T-helper 2 cell treated with Interferon-gamma antibody and Interleukin-4, amounts not matched to agents 5 μg/mL and 100 μg/mL, for 36 hours (primary cell): ENCODE results near the gene BAK1.

Experiments used
- DNase-seq: peaks from one replicate; pipeline ENCODE4 v3.0.0; 2021; ENCODE audit warnings: low spot score
- H3K27ac Mint-ChIP-seq: one replicate; pipeline ENCODE4 v1.8.0; 2021; ENCODE audit warnings: mild to moderate bottlenecking, mixed read lengths
- H3K27me3 Mint-ChIP-seq: one replicate; pipeline ENCODE4 v1.8.0; 2021; ENCODE audit warnings: low read depth, mixed read lengths
- H3K36me3 Mint-ChIP-seq: one replicate; pipeline ENCODE4 v1.8.0; 2021; ENCODE audit warnings: low read depth, mixed read lengths
- H3K4me1 Mint-ChIP-seq: one replicate; pipeline ENCODE4 v1.8.0; 2021; ENCODE audit warnings: low read depth, mixed read lengths
- H3K4me3 Mint-ChIP-seq: one replicate; pipeline ENCODE4 v1.8.0; 2022; ENCODE audit warnings: mild to moderate bottlenecking, moderate library complexity, mixed read lengths
- H3K9me3 Mint-ChIP-seq: one replicate; pipeline ENCODE4 v1.8.0; 2021; ENCODE audit warnings: mixed read lengths

Gene BAK1

DNA sequence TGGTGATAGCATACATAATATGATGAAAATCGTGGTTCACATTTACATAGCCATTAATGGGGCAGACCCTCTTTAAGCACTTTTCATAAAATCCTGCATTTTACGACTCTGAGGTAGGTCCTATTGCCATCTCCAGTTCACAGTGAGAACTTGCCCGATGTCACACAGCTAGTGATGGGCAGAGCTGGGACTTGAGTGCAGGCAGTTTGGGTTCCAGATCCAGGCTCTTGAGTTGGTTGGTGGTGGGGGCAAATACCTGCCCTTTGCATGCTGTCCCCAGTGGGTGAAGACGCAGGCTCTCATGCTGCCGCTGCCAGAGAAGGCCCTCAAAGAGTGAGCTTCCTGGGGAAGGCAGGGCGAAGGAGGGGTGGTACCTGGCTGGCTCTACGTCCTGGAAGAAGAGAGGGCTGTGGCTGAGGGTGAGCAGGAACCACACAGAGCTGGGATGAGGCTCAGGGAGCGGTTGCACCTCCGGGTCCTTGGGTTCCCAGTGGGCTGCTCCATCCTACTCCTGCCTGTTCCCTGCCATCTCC is 6.1 kb upstream of the BAK1 start:
- peak overlapping the region; percentile 7 for H3K27ac Mint-ChIP-seq

GRCh38 chr6:33585403-33586107 is 5.5 kb upstream of the BAK1 start:
- Mint-ChIP-seq H3K4me1 (peaks cover 9% of the 10 kb centered on the region), H3K36me3 (no peaks in the 10 kb centered on the region), H3K27ac (peak overlapping the region; percentile 92), H3K27me3 (no peaks in the 10 kb centered on the region), H3K9me3 (no peaks in the 10 kb centered on the region), H3K4me3 (peak overlapping the region; percentile 80)
- DNase-seq, result peak; percentile 85

More for the DNA sequence above, 6.1 kb upstream of the BAK1 start:
- DNase-seq, result no peak
- H3K36me3 Mint-ChIP-seq, result no peaks in the 10 kb centered on the region
- H3K9me3 Mint-ChIP-seq, result no peaks in the 10 kb centered on the region
- peak overlapping the region; percentile 80 for H3K4me3 Mint-ChIP-seq
- peaks cover 9% of the 10 kb centered on the region for H3K4me1 Mint-ChIP-seq
- H3K27me3 Mint-ChIP-seq, result no peaks in the 10 kb centered on the region

- Mint-ChIP-seq H3K4me3 (peak overlapping the region; percentile 80), H3K4me1 (peaks cover 14% of the 10 kb centered on the region), H3K36me3 (no peaks in the 10 kb centered on the region), H3K9me3 (no peaks in the 10 kb centered on the region), H3K27me3 (no peaks in the 10 kb centered on the region), H3K27ac (peak overlapping the region; percentile 92)
- no peak for DNase-seq
These were observed 4.8 kb upstream of the BAK1 start for GRCh38 chr6:33584700-33585402.

- Mint-ChIP-seq H3K27me3 (no peaks in the 10 kb centered on the region), H3K4me3 (no peak overlapping the region), H3K4me1 (peaks cover 14% of the 10 kb centered on the region), H3K27ac (peak overlapping the region; percentile 16), H3K9me3 (no peaks in the 10 kb centered on the region), H3K36me3 (peaks cover 6% of the 10 kb centered on the region)
- no peak for DNase-seq
These were observed 3.6 kb upstream of the BAK1 start for GRCh38 chr6:33583591-33584155.

DNA sequence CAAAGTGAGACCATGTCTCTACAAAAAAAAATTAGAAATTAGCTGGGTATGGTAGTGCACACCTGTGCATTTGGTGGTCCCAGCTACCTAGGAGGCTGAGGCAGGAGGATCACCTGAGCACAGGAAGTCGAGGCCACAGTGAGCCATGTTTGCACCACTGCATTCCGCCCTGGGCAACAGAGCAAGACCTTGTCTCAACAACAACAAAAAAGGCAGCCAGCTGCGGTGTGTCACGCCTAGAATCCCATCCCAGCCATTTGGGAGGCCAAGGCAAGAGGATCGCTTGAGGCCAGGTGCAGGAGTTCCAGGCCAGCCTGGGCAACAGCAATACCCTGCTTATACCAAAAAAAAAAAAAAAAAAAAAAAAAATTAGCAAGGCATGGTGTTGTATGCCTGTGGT is 1.1 kb upstream of the BAK1 start:
- H3K36me3 Mint-ChIP-seq, result peaks cover 27% of the 10 kb centered on the region
- H3K27ac Mint-ChIP-seq, result no peak overlapping the region
- peaks cover 27% of the 10 kb centered on the region for H3K4me1 Mint-ChIP-seq
- DNase-seq, result no peak
- H3K27me3 Mint-ChIP-seq, result no peaks in the 10 kb centered on the region
- H3K9me3 Mint-ChIP-seq, result no peaks in the 10 kb centered on the region
- H3K4me3 Mint-ChIP-seq, result no peak overlapping the region

- Mint-ChIP-seq H3K9me3 (no peaks in the 10 kb centered on the region), H3K36me3 (peaks cover 49% of the 10 kb centered on the region), H3K27ac (peak overlapping the region; percentile 95), H3K27me3 (no peaks in the 10 kb centered on the region), H3K4me1 (peaks cover 22% of the 10 kb centered on the region), H3K4me3 (peak overlapping the region; percentile 97)
- no peak for DNase-seq
These were observed 1.5 kb downstream of the BAK1 start for GRCh38 chr6:33578588-33579011.

- Mint-ChIP-seq H3K9me3 (no peaks in the 10 kb centered on the region), H3K4me1 (peaks cover 23% of the 10 kb centered on the region), H3K36me3 (peaks cover 51% of the 10 kb centered on the region), H3K4me3 (peak overlapping the region; percentile 97), H3K27ac (peak overlapping the region; percentile 95), H3K27me3 (no peaks in the 10 kb centered on the region)
- DNase-seq, result no peak
These were observed 1.9 kb downstream of the BAK1 start for GRCh38 chr6:33578164-33578563.

- Mint-ChIP-seq H3K36me3 (peaks cover 51% of the 10 kb centered on the region), H3K4me1 (peaks cover 23% of the 10 kb centered on the region), H3K4me3 (peak overlapping the region; percentile 97), H3K27me3 (no peaks in the 10 kb centered on the region), H3K9me3 (no peaks in the 10 kb centered on the region), H3K27ac (peak overlapping the region; percentile 95)
- no peak for DNase-seq
These were observed 2.4 kb downstream of the BAK1 start for GRCh38 chr6:33577718-33578117.

- H3K27ac Mint-ChIP-seq, result peak overlapping the region; percentile 95
- no peak for DNase-seq
- H3K9me3 Mint-ChIP-seq, result no peaks in the 10 kb centered on the region
- peak overlapping the region; percentile 97 for H3K4me3 Mint-ChIP-seq
- peaks cover 55% of the 10 kb centered on the region for H3K36me3 Mint-ChIP-seq
- H3K27me3 Mint-ChIP-seq, result no peaks in the 10 kb centered on the region
- H3K4me1 Mint-ChIP-seq, result peaks cover 27% of the 10 kb centered on the region
These were observed 3.0 kb downstream of the BAK1 start for GRCh38 chr6:33577106-33577535.

DNA sequence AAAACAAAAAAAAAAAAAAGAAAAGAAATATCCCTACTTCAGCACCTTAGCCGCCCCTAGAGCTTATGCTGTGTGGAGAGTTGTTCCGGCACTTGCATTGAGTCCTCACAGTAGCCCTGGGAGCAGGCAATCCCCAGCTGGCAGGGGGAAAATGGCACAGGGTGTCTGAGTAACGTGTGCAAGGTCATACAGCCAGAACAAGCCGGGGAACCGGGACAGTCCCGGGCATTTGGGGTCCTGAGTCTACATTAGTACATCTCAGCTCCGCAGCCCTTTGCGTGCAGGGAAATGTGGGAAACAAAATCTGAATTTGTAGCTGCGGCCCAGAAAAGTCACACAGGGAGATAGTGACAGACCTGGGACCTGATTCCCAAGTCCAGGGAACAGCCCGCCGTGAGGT is 3.4 kb downstream of the BAK1 start:
- Mint-ChIP-seq H3K27me3 (no peaks in the 10 kb centered on the region), H3K4me1 (peaks cover 31% of the 10 kb centered on the region), H3K27ac (peak overlapping the region; percentile 63), H3K36me3 (peaks cover 60% of the 10 kb centered on the region), H3K4me3 (peak overlapping the region; percentile 59), H3K9me3 (no peaks in the 10 kb centered on the region)
- no peak for DNase-seq

DNA sequence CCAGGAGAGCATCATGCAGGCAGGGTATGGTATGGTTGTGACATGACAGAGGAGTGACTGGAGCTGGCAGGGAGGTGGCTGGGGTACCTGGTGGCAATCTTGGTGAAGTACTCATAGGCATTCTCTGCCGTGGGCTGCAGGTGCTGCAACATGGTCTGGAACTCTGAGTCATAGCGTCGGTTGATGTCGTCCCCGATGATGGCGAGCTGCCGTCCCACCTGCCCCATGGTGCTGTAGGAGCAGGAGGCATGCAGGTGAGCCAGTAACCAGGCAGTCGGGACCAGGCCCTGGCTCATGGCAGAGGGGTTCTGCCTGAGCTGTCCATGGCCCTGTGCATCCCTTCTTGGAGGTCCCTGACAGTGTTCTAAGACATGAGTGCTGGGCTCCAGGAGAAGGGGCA is 4.9 kb downstream of the BAK1 start:
- H3K27ac Mint-ChIP-seq, result peak overlapping the region; percentile 52
- H3K36me3 Mint-ChIP-seq, result peaks cover 67% of the 10 kb centered on the region
- H3K4me1 Mint-ChIP-seq, result peaks cover 41% of the 10 kb centered on the region
- no peaks in the 10 kb centered on the region for H3K9me3 Mint-ChIP-seq
- no peak for DNase-seq
- H3K4me3 Mint-ChIP-seq, result no peak overlapping the region
- no peaks in the 10 kb centered on the region for H3K27me3 Mint-ChIP-seq

DNA sequence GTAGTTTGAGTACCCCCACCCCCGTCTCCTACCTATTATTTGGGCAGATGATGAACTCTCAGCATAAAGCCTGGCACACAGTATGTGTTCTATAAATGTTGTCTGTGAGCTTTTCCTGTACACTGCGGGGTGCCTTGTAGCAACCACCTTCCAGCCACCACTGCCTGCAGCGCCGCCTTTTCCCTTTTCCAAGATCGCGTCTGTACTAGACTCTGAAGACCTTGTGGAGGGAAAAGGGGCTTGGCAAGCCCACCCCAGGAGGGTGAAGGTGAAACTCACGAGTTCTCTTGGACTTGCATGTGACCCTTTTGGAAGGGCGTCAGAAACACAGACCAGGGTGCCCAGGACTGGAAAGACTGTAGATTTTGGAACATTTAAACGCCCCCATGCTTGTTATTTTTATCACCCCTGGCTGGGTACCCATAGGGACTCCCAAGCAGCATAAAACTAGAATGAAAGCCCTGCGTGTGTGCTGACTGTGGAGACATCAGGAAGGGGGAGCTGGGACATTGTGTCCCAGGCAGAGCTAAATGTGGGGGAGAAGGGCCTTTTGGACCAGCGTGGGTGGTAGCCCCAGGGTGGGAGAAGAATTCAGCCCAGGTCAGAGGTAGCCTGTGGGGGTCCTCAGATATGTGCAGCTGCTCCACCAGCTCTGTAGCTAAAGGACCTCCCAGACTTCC is 8.3 kb downstream of the BAK1 start:
- Mint-ChIP-seq H3K27ac (peak overlapping the region; percentile 100), H3K4me3 (peak overlapping the region; percentile 91), H3K9me3 (no peaks in the 10 kb centered on the region), H3K4me1 (peaks cover 45% of the 10 kb centered on the region), H3K27me3 (no peaks in the 10 kb centered on the region), H3K36me3 (peaks cover 65% of the 10 kb centered on the region)
- no peak for DNase-seq

DNA sequence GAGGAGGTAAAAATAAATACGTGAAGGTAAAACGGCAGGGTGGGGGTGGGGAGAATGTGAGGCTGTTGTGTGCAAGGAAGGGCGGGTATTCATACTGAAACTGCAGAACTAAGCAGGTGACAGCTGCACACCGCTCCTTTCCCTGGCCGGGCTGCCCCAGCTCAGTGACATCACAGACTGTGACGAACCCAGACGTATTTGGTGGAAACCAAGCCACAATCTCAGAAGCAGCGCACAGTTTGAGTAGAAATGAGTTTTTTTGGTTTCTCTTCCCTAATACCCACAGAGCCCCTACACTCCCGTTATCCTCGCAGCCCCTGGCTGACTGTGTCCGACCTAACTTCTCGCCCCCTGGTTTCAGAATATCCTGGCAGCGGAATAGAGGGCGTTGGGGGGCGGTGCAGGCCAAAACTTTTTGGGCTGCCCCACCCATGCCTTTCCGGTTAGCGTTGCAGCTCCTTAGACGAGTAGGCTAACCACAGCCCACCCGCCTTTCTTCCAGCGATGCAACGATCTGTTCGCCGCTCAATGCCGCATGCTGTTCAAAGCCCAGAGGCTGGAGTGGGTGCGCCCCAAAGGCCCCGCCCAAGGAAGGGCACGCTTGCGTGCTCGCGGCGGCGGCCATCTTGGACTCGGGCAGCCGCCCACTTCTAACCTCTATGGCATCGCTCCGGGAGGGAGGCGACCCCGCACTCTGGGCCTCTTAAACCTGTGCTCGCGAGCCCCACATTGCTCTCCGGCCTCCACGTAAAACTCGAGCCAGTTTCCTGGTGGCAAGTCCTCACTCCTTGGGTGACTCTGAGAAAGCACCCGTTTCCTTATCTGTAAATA is 9.1 kb downstream of the BAK1 start:
- Mint-ChIP-seq H3K4me1 (peaks cover 43% of the 10 kb centered on the region), H3K36me3 (peaks cover 63% of the 10 kb centered on the region), H3K27me3 (no peaks in the 10 kb centered on the region), H3K4me3 (peak overlapping the region; percentile 91), H3K9me3 (no peaks in the 10 kb centered on the region), H3K27ac (peak overlapping the region; percentile 100)
- DNase-seq, result peak; percentile 94
